Peyer's patch (tissue), 4 donors: ENCODE results near the gene CEMIP.

Source experiments
- POLR2A ChIP-seq, 2 donors: fragments of 450-650 bp; IDR thresholded peaks; one replicate each; pipeline ENCODE4 v1.5.1; 2017; ENCODE audit warnings: antibody characterized with exemption in 2 of 2, mild to moderate bottlenecking in 2 of 2, moderate library complexity in 2 of 2
- TF ChIP-seq, protein P1 (sequence below), 6 experiments: fragments of 450-650 bp in 4 of 6; fragments of 200-600 bp in 2 of 6; sonication (generic) in 1 of 6; IDR thresholded peaks; one replicate each; pipeline ENCODE4 v1.5.1; 2017 to 2019; ENCODE audit warnings: antibody characterized with exemption in 6 of 6, mild to moderate bottlenecking in 3 of 6, moderate library complexity in 1 of 6

DNA sequence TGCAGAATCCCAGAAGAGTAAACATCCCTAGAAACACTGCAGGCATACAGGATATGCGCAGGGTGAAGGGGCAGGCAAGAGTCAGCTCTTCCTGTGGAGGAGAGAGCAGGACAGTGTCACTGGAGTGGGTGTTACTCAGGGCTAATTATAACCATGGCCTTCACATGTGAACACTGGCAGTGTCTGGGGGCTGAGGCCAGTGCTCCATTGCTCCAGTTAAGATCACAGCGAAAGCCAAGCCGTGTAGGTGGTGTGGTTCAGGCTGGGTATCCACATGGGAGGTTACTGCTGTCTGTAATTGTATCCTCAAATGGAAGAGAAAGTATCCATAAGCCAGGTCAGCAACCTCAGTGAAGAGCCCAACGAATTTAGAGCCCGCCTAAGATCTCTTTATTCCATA is 125.8 kb downstream of the CEMIP start:
- TF ChIP-seq, protein P1, sequence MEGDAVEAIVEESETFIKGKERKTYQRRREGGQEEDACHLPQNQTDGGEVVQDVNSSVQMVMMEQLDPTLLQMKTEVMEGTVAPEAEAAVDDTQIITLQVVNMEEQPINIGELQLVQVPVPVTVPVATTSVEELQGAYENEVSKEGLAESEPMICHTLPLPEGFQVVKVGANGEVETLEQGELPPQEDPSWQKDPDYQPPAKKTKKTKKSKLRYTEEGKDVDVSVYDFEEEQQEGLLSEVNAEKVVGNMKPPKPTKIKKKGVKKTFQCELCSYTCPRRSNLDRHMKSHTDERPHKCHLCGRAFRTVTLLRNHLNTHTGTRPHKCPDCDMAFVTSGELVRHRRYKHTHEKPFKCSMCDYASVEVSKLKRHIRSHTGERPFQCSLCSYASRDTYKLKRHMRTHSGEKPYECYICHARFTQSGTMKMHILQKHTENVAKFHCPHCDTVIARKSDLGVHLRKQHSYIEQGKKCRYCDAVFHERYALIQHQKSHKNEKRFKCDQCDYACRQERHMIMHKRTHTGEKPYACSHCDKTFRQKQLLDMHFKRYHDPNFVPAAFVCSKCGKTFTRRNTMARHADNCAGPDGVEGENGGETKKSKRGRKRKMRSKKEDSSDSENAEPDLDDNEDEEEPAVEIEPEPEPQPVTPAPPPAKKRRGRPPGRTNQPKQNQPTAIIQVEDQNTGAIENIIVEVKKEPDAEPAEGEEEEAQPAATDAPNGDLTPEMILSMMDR (IDR thresholded peaks at IDR 0.05) = no peak
- no peak for TF ChIP-seq POLR2A (IDR thresholded peaks at IDR 0.05)
